ENCODE measurements around the gene PRPF40B. TPM values are rescaled to one million over a fixed set of nuclear protein-coding genes. Genes with fewer than 3 reads are reported as not detected.

The PRPF40B gene
- total RNA-seq, 4 donors from 2014 or later: 3.4 to 10.1 (median 6.7) TPM

GRCh38 chr12:49632986-49633702, 9.8 kb downstream of the PRPF40B start:
- no peak for TF ChIP-seq CTCF (IDR thresholded peaks at IDR 0.05; ENCODE audit: low read depth)

GRCh38 chr12:49633703-49634345, 10.5 kb downstream of the PRPF40B start:
- TF ChIP-seq CTCF (IDR thresholded peaks at IDR 0.05; ENCODE audit: low read depth): no peak

- no peak for TF ChIP-seq CTCF (IDR thresholded peaks at IDR 0.05; ENCODE audit: low read depth)
Observed at GRCh38 chr12:49635036-49635435, 11.7 kb downstream of the PRPF40B start.

GRCh38 chr12:49635656-49636055, 12.3 kb downstream of the PRPF40B start:
- no peak for TF ChIP-seq CTCF (IDR thresholded peaks at IDR 0.05; ENCODE audit: low read depth)

- TF ChIP-seq CTCF (IDR thresholded peaks at IDR 0.05; ENCODE audit: low read depth): no peak
Observed at GRCh38 chr12:49636574-49636973, 13.2 kb downstream of the PRPF40B start.

GRCh38 chr12:49636979-49637755, 13.8 kb downstream of the PRPF40B start:
- TF ChIP-seq CTCF (IDR thresholded peaks at IDR 0.05; ENCODE audit: low read depth): no peak
